ENCODE measurements around the gene C19orf33.

C19orf33 gene

DNA sequence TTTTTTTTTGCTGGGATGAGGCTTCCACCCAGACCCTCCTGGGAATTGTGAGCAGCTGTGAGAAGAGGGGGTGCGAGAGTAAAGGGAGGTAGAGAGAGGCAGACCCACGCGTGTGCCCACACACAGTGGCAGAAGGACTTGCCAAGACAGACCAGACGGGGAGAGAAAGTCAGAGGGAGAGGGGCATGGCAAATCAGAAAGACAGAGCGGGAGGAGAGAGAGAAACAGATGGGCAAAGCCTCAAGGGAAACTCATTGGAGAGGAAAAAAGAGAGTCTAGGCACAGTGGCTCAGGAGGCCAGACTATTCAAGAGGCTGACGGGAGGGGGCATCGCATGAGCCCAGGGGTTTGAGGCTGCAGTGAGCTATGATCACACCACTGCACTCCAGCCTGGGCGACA is 48.6 kb downstream of the C19orf33 start:
- Histone ChIP-seq H3K9me3 (ENCODE audit: low read length) (no peaks in the 10 kb centered on the region), H3K9ac (ENCODE audit: low read length) (no peak overlapping the region), H3K36me3 (ENCODE audit: insufficient read depth, low read length) (no peaks in the 10 kb centered on the region), H3K4me3 (ENCODE audit: low read depth in 1 of 2, low read length in 2 of 2) (no peak overlapping the region), H3K27me3 (ENCODE audit: control insufficient read depth in 1 of 2, insufficient read depth in 2 of 2, low read length in 2 of 2) (peaks cover 7 to 25% of the 10 kb centered on the region in 2 donors), H3K4me1 (ENCODE audit: insufficient read depth, low read length) (no peaks in the 10 kb centered on the region), H3K27ac (ENCODE audit: low read depth, low read length) (no peak overlapping the region)
